Measurements from ENCODE around the gene ARID3C.

The ARID3C gene

GRCh38 chr9:34628656-34629490 lies at the start of gene ARID3C:
ARID3C (minus strand) TSS chr9:34629066; CDS start chr9:34628014, 1,052 bp downstream.
- no peak for DNase-seq

- no peak for DNase-seq
These were observed 47.0 kb upstream of the ARID3C start for GRCh38 chr9:34675869-34676268.

- DNase-seq, result peak; percentile 77
These were observed 46.3 kb upstream of the ARID3C start for GRCh38 chr9:34675048-34675714.

- no peak for DNase-seq
These were observed 45.6 kb upstream of the ARID3C start for GRCh38 chr9:34674440-34674839.

- no peak for DNase-seq
These were observed 42.4 kb upstream of the ARID3C start for GRCh38 chr9:34671307-34671706.

GRCh38 chr9:34669809-34670562 lies 41.1 kb upstream of the ARID3C start:
- DNase-seq, result no peak

- DNase-seq, result peak; percentile 87
These were observed 36.8 kb upstream of the ARID3C start for GRCh38 chr9:34665381-34666250.

GRCh38 chr9:34665067-34665380 lies 36.2 kb upstream of the ARID3C start:
- DNase-seq, result no peak

GRCh38 chr9:34664281-34665066 lies 35.6 kb upstream of the ARID3C start:
- no peak for DNase-seq

- no peak for DNase-seq
These were observed 34.4 kb upstream of the ARID3C start for GRCh38 chr9:34663303-34663605.

GRCh38 chr9:34662526-34663302 lies 33.8 kb upstream of the ARID3C start, which contains the start of gene CCL27:
CCL27 (minus strand) TSS chr9:34662657; CDS start chr9:34662633, 24 bp downstream.
- DNase-seq, result no peak

- no peak for DNase-seq
These were observed 30.9 kb upstream of the ARID3C start for GRCh38 chr9:34659592-34660253.

- no peak for DNase-seq
These were observed 29.6 kb upstream of the ARID3C start for GRCh38 chr9:34658461-34658860.

GRCh38 chr9:34656992-34657391 lies 28.1 kb upstream of the ARID3C start:
- no peak for DNase-seq

- DNase-seq, result no peak
These were observed 26.5 kb upstream of the ARID3C start for GRCh38 chr9:34655394-34655793.

- no peak for DNase-seq
These were observed 25.6 kb upstream of the ARID3C start for GRCh38 chr9:34654323-34655051.

GRCh38 chr9:34653151-34654072 lies 24.5 kb upstream of the ARID3C start:
- DNase-seq, result no peak

- no peak for DNase-seq
These were observed 23.7 kb upstream of the ARID3C start for GRCh38 chr9:34652602-34653000.
